WTC11 (cell line): Measurements from ENCODE around the gene NATD1. TPM values are rescaled to one million over a fixed set of nuclear protein-coding genes. Genes with fewer than 3 reads are reported as not detected.

ENCODE experiments used
- ATAC-seq: fragments of 200-7000 bp; cut with Tn5 transposase; 2 replicates; pipeline ENCODE4 v1.10.0; 2021; ENCODE audit warnings: mild to moderate bottlenecking, moderate library complexity
- CTCF ChIA-PET: fragments of 300-600 bp; sonication (Branson Sonifier 250); formaldehyde crosslinking; loops from one replicate; lab custom pipeline; 2021; ENCODE audit warnings: antibody characterized with exemption; lab: Charles Lee
- POLR2A ChIA-PET: fragments of 350-600 bp; sonication (Branson Sonifier 250); formaldehyde crosslinking; loops from one replicate; lab custom pipeline; 2021; ENCODE audit warnings: antibody characterized with exemption; lab: Charles Lee
- DNase-seq: peaks from one replicate; pipeline ENCODE4 v3.0.0; 2021; ENCODE audit warnings: low spot score
- H3K27ac Mint-ChIP-seq: 2 replicates; pipeline ENCODE4 v1.8.0; 2021; ENCODE audit warnings: mixed read lengths
- H3K27me3 Mint-ChIP-seq: 2 replicates; pipeline ENCODE4 v1.8.0; 2021; ENCODE audit warnings: low read depth, mild to moderate bottlenecking, moderate library complexity, mixed read lengths
- H3K36me3 Mint-ChIP-seq: 2 replicates; pipeline ENCODE4 v1.8.0; 2021; ENCODE audit warnings: mixed read lengths
- H3K4me1 Mint-ChIP-seq: 2 replicates; pipeline ENCODE4 v1.8.0; 2022; ENCODE audit warnings: mixed read lengths
- H3K4me3 Mint-ChIP-seq: 2 replicates; pipeline ENCODE4 v1.8.0; 2021; ENCODE audit warnings: mild to moderate bottlenecking, moderate library complexity, mixed read lengths
- H3K9me3 Mint-ChIP-seq: 2 replicates; pipeline ENCODE4 v1.8.0; 2021; ENCODE audit warnings: mixed read lengths
- ATF6 ChIP-seq: sonication (generic); formaldehyde crosslinking; IDR thresholded peaks from 2 replicates; pipeline ENCODE4 v1.8.1; 2023; ENCODE audit warnings: mild to moderate bottlenecking, missing genetic modification reagents
- CREB1 ChIP-seq: sonication (generic); formaldehyde crosslinking; IDR thresholded peaks from 2 replicates; pipeline ENCODE4 v1.8.0; 2023; ENCODE audit warnings: mild to moderate bottlenecking, missing genetic modification reagents
- ELF4 ChIP-seq: sonication (generic); formaldehyde crosslinking; IDR thresholded peaks from 2 replicates; pipeline ENCODE4 v1.8.1; 2022; ENCODE audit warnings: low read depth, mild to moderate bottlenecking, moderate library complexity, missing genetic modification reagents
- FOXK1 ChIP-seq: sonication (generic); formaldehyde crosslinking; IDR thresholded peaks from 2 replicates; pipeline ENCODE4 v1.8.0; 2022; ENCODE audit warnings: mild to moderate bottlenecking, moderate library complexity, missing genetic modification reagents
- JAZF1 ChIP-seq: fragments of 250-450 bp; sonication (Bioruptor Pico); IDR thresholded peaks from 2 replicates; pipeline ENCODE4 v1.9.0; 2021; ENCODE audit warnings: moderate library complexity, mild to moderate bottlenecking, inconsistent platforms
- KAT7 ChIP-seq: sonication (generic); formaldehyde crosslinking; IDR thresholded peaks from 2 replicates; pipeline ENCODE4 v1.8.1; 2023; ENCODE audit warnings: missing genetic modification reagents, mild to moderate bottlenecking, borderline replicate concordance
- ZNF121 ChIP-seq: sonication (generic); formaldehyde crosslinking; IDR thresholded peaks from 2 replicates; pipeline ENCODE4 v1.8.0; 2023; ENCODE audit warnings: missing genetic modification reagents
- ZNF219 ChIP-seq: sonication (generic); formaldehyde crosslinking; IDR thresholded peaks from 2 replicates; pipeline ENCODE4 v1.8.0; 2023; ENCODE audit warnings: missing genetic modification reagents, mild to moderate bottlenecking, borderline replicate concordance
- ZNF232 ChIP-seq: sonication (generic); formaldehyde crosslinking; IDR thresholded peaks from 2 replicates; pipeline ENCODE4 v1.8.0; 2022; ENCODE audit warnings: mild to moderate bottlenecking, missing genetic modification reagents
- ZSCAN18 ChIP-seq: fragments of 250-450 bp; sonication (Bioruptor Pico); IDR thresholded peaks from 2 replicates; pipeline ENCODE4 v2.1.2; 2022; ENCODE audit warnings: mild to moderate bottlenecking, moderate library complexity
- total RNA-seq: library from RNA; stranded (reverse); gene quantifications from 3 replicates; pipeline ENCODE4 v1.2.3, GENCODE V29; 2021
- TF ChIP-seq, protein P1 (sequence below): sonication (generic); formaldehyde crosslinking; IDR thresholded peaks from 2 replicates; pipeline ENCODE4 v1.8.0; 2022; ENCODE audit warnings: mild to moderate bottlenecking, missing genetic modification reagents
- TF ChIP-seq, protein P2 (sequence below): fragments of 250-450 bp; sonication (Bioruptor Pico); IDR thresholded peaks from 2 replicates; pipeline ENCODE4 v1.9.0; 2021; ENCODE audit warnings: moderate library complexity, mild to moderate bottlenecking, inconsistent platforms, borderline replicate concordance
- TF ChIP-seq, protein P3 (sequence below): sonication (generic); formaldehyde crosslinking; conservative IDR thresholded peaks from 2 replicates; pipeline ENCODE4 v1.8.1; 2023; ENCODE audit warnings: mild to moderate bottlenecking, low read depth, missing genetic modification reagents, moderate library complexity
- TF ChIP-seq, protein P4 (sequence below): fragments of 250-450 bp; sonication (Bioruptor Pico); IDR thresholded peaks from 2 replicates; pipeline ENCODE4 v1.9.0; 2021; ENCODE audit warnings: mild to moderate bottlenecking
- TF ChIP-seq, protein P5 (sequence below): sonication (generic); formaldehyde crosslinking; IDR thresholded peaks from 2 replicates; pipeline ENCODE4 v1.8.1; 2023; ENCODE audit warnings: mild to moderate bottlenecking, missing genetic modification reagents, moderate library complexity

NATD1 gene
- total RNA-seq, 1 experiment from 2014 or later: 10.1 TPM

GRCh38 chr17:21235921-21236320, 17.3 kb downstream of the NATD1 start:
- Mint-ChIP-seq H3K27me3 (peaks cover 8% of the 10 kb centered on the region; the same call in 1 of the 2 replicates), H3K4me3 (no peak overlapping the region), H3K4me1 (peaks cover 18% of the 10 kb centered on the region)
- ATAC-seq: no peak
- POLR2A ChIA-PET: no interaction called here
- TF ChIP-seq, protein P1, sequence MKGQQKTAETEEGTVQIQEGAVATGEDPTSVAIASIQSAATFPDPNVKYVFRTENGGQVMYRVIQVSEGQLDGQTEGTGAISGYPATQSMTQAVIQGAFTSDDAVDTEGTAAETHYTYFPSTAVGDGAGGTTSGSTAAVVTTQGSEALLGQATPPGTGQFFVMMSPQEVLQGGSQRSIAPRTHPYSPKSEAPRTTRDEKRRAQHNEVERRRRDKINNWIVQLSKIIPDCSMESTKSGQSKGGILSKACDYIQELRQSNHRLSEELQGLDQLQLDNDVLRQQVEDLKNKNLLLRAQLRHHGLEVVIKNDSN: no peak
- TF ChIP-seq JAZF1 (CRISPR knock-in tag) (no peak), ELF4 (CRISPR knock-in tag) (no peak), ATF6 (no peak), ZSCAN18 (CRISPR knock-in tag) (no peak), CREB1 (CRISPR knock-in tag) (no peak), KAT7 (CRISPR knock-in tag) (no peak), ZNF121 (CRISPR knock-in tag) (no peak), FOXK1 (CRISPR knock-in tag) (no peak), ZNF232 (CRISPR knock-in tag) (no peak), ZNF219 (no peak)
- TF ChIP-seq, protein P2, sequence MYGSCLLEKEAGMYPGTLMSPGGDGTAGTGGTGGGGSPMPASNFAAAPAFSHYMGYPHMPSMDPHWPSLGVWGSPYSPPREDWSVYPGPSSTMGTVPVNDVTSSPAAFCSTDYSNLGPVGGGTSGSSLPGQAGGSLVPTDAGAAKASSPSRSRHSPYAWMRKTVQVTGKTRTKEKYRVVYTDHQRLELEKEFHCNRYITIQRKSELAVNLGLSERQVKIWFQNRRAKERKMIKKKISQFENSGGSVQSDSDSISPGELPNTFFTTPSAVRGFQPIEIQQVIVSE (CRISPR knock-in tag): no peak
- TF ChIP-seq, protein P3, sequence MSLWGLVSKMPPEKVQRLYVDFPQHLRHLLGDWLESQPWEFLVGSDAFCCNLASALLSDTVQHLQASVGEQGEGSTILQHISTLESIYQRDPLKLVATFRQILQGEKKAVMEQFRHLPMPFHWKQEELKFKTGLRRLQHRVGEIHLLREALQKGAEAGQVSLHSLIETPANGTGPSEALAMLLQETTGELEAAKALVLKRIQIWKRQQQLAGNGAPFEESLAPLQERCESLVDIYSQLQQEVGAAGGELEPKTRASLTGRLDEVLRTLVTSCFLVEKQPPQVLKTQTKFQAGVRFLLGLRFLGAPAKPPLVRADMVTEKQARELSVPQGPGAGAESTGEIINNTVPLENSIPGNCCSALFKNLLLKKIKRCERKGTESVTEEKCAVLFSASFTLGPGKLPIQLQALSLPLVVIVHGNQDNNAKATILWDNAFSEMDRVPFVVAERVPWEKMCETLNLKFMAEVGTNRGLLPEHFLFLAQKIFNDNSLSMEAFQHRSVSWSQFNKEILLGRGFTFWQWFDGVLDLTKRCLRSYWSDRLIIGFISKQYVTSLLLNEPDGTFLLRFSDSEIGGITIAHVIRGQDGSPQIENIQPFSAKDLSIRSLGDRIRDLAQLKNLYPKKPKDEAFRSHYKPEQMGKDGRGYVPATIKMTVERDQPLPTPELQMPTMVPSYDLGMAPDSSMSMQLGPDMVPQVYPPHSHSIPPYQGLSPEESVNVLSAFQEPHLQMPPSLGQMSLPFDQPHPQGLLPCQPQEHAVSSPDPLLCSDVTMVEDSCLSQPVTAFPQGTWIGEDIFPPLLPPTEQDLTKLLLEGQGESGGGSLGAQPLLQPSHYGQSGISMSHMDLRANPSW: no peak
- TF ChIP-seq, protein P4, sequence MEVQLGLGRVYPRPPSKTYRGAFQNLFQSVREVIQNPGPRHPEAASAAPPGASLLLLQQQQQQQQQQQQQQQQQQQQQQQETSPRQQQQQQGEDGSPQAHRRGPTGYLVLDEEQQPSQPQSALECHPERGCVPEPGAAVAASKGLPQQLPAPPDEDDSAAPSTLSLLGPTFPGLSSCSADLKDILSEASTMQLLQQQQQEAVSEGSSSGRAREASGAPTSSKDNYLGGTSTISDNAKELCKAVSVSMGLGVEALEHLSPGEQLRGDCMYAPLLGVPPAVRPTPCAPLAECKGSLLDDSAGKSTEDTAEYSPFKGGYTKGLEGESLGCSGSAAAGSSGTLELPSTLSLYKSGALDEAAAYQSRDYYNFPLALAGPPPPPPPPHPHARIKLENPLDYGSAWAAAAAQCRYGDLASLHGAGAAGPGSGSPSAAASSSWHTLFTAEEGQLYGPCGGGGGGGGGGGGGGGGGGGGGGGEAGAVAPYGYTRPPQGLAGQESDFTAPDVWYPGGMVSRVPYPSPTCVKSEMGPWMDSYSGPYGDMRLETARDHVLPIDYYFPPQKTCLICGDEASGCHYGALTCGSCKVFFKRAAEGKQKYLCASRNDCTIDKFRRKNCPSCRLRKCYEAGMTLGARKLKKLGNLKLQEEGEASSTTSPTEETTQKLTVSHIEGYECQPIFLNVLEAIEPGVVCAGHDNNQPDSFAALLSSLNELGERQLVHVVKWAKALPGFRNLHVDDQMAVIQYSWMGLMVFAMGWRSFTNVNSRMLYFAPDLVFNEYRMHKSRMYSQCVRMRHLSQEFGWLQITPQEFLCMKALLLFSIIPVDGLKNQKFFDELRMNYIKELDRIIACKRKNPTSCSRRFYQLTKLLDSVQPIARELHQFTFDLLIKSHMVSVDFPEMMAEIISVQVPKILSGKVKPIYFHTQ (CRISPR knock-in tag): no peak
- TF ChIP-seq, protein P5, sequence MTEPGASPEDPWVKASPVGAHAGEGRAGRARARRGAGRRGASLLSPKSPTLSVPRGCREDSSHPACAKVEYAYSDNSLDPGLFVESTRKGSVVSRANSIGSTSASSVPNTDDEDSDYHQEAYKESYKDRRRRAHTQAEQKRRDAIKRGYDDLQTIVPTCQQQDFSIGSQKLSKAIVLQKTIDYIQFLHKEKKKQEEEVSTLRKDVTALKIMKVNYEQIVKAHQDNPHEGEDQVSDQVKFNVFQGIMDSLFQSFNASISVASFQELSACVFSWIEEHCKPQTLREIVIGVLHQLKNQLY (CRISPR knock-in tag): no peak
- TF ChIP-seq, all 79 proteins: peak for 0
- peaks cover 5% of the 10 kb centered on the region; the same call in 1 of the 2 replicates for H3K36me3 Mint-ChIP-seq
- CTCF ChIA-PET: no interaction called here
- H3K27ac Mint-ChIP-seq: no peak overlapping the region
- H3K9me3 Mint-ChIP-seq: peaks cover 11% of the 10 kb centered on the region
- no peak for DNase-seq
